SK-MEL-5 (cell line): ENCODE results near the gene FRG2. TPM values are rescaled to one million over a fixed set of nuclear protein-coding genes. Genes with fewer than 3 reads are reported as not detected.
A peak's percentile ranks its signal among the peaks of the same experiment; 100 is the strongest.
"Not testable (repeated sequence)": the region's sequence is repeated elsewhere in the genome, so short reads cannot be mapped to it uniquely, and the experiment has no call there.

ENCODE experiments used
- DNase-seq: peaks from one replicate; pipeline ENCODE4 v3.0.0-alpha.2; 2016; ENCODE audit warnings: low read depth, low spot score
- in situ Hi-C: cut with HindIII; loops from 2 replicates; pipeline ENCODE4 v1.10.0; 2016; ENCODE audit warnings: low sequenced_read_pairs, high pct_unique_total_duplicates, low pct_unique_long_range_greater_than_20kb
- polyA plus RNA-seq, 2 experiments: library from polyadenylated mRNA; depleted of rRNA; stranded (reverse); fragments of >200 nt; gene quantifications; 2 replicates each; pipeline ENCODE4 v1.2.3, GENCODE V29; 2015
- total RNA-seq: library from RNA; depleted of rRNA; stranded (reverse); fragments of >200 nt; shearing (Covaris generic); gene quantifications from 2 replicates; pipeline ENCODE4 v1.2.3, GENCODE V29; 2014; rRNA removed

The FRG2 gene
- total RNA-seq, result 0.05 TPM in 1 of 2 replicates, not detected in the other
- polyA plus RNA-seq (2015; cell fraction: cytosol; rRNA removed), result 0.13 TPM in 1 of 2 replicates, not detected in the other
- not detected in 2 replicates for polyA plus RNA-seq (2015; cell fraction: nucleus; rRNA removed)

DNA sequence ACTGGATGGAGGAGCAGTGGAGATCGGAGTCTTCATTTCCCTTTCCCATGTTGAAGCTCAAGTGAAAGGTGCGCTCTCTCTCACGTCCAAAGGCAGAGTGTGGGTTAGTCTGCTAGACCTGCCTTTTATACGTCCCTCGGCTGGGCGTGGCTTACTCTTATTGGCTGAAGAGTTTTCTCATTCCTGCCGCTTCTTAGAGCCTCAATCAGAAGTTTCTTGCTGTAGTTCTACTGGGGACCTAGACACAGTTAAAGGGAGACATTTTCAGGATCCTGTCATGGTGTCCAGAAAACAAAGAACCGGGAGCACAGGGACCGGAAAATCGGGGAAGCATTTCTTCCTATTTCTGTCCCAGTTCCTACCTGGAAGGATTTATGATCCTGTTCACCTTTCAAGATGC, at the start of gene FRG2:
Gene FRG2 (minus strand): TSS at position 101 of the 400 bp plus-strand sequence. CDS start 52 bp downstream, at position 49.
- in situ Hi-C loops, DNase-seq: not testable (repeated sequence)

DNA sequence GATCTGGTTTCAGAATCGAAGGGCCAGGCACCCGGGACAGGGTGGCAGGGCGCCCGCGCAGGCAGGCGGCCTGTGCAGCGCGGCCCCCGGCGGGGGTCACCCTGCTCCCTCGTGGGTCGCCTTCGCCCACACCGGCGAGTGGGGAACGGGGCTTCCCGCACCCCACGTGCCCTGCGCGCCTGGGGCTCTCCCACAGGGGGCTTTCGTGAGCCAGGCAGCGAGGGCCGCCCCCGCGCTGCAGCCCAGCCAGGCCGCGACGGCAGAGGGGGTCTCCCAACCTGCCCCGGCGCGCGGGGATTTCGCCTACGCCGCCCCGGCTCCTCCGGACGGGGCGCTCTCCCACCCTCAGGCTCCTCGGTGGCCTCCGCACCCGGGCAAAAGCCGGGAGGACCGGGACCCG, 41.3 kb upstream of the FRG2 start:
- in situ Hi-C loops, DNase-seq: not testable (repeated sequence)

DNA sequence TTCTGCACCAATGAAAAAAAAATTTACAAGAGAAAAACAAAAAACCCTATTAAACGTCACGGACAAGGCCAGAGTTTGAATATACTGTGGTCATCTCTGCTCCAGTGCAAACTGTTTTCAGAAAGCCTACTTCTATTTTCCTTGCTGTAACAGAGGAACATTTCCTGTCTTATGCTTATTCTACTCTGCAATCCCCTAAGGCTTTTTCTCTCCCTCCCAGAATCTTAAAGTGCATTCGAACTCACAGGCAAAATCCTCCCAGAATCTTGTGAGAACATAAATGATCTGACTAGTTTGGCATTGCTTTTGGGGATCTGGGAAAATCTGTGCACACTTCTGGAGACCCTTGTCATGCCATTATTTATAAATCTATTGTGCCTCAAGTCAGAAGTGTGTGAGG, 37.7 kb upstream of the FRG2 start:
- peak; percentile 0 for DNase-seq
- in situ Hi-C loops, result not testable (repeated sequence)

DNA sequence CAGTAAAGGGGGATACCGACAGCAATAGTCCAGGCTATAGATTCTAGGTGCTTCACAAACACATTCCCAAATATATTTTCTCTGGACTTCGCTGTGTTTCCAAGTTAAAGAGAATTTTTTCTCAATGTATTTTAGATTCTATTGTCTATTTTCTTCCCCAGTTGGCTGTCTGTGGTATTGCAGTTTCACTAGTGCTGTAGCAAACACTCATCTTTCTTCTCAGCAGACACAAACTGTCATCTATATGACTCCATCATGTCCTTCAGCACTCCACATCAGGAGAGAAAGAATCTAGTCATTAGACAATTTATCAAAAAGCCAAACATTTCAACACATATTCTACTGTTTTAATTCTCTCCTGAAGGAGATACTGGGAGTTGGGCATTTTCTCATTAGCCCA, 37.3 kb upstream of the FRG2 start, which contains the start of gene DBET:
Gene DBET (plus strand): TSS at position 161 of the 400 bp plus-strand sequence.
- DNase-seq, result peak; percentile 9
- in situ Hi-C loops, result not testable (repeated sequence)

DNA sequence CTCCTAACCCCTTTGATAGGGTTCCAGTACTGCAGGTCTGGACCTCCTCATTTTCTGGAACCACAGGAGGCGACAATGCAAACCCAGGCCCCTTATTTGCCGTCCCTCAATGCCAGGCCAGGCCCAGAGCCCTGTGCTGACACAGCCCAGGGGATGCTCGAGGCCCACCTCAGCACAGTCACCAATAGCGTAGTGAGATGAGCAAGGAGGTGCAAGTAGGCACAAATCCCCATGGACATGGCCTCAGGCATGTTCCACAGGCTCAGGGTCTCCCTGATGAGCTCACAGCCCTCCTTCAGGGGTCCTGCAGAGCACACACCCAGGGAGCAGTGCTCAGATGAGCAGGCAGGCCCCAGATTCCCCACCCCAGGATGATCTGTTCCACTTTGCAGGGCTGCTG, 31.9 kb upstream of the FRG2 start:
- in situ Hi-C loops, DNase-seq: not testable (repeated sequence)

DNA sequence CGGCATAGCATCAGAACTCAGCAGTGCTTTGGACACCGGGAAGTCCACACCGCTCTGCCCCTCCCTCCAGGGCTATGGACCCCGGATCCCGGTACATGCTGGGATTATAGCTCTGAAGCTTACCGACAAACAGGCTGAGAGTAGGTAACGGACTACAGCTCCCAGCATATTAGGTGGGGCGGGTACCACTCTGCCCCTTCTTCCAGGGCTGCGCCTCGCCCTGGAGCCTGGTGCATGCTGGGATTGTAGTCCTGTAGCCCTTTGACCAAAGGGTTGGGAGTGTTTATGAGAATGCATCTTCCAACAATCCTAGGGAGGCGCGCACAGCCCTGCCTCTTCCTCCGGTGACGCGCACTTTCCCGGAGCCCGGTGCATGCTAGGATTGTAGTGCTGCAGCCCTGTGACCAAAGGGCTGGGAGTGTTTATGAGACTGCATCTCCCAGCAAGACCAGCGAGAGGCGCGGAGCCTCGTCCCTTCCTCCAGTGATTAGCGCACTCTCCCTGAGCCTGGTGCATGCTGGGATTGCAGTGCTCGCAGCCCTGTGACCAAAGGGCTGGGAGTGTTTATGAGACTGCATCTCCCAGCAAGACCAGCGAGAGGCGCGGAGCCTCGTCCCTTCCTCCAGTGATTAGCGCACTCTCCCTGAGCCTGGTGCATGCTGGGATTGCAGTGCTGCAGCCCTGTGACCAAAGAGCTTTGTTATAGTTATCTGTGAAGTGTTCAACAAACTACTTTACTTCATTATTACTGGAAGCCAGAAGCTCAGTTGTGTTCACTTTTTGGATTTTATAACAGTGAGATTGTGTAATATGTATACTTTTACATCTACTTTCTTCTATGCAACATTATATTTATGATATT, 22.6 kb upstream of the FRG2 start:
- DNase-seq, in situ Hi-C loops: not testable (repeated sequence)

DNA sequence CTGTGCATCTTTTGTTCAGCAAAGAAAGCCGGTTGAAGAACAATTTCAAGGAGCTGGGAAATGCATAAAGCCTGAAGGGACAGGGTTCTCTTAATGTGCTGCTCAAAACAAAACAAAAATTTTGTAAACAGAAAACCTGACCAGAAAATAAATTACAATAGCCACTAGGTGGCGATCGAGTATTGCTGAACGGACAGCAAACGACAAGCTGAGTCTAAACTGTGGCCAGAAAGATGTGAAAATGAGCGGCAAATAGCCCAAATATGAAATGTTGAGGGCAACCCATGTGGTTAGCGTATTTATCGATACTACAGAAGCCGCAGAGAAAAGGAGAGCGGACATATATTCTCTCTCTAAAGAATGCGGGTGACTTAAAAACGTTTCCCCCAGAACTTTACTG, 20.6 kb upstream of the FRG2 start:
- in situ Hi-C loops, DNase-seq: not testable (repeated sequence)

DNA sequence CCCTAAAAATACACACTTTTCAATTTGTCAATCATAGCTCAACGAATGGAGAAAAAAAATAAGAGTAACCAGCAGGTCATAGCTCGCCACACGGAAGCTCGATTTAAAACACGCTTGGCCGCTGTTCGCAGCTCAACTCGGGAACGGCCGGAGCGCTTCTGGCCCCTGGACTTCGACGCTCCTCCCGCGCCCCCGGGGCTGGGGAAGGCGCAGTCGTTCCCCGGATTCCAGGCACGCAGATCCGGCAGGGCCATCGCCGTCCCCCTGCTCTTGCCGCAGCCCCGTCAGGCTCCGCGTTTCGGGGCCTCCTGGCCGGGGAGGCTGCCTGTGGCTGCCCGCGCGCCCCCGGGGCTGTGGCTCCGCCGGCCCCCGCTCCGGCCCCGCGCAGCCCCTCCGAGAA, 13.8 kb upstream of the FRG2 start:
- in situ Hi-C loops, result not testable (repeated sequence)

DNA sequence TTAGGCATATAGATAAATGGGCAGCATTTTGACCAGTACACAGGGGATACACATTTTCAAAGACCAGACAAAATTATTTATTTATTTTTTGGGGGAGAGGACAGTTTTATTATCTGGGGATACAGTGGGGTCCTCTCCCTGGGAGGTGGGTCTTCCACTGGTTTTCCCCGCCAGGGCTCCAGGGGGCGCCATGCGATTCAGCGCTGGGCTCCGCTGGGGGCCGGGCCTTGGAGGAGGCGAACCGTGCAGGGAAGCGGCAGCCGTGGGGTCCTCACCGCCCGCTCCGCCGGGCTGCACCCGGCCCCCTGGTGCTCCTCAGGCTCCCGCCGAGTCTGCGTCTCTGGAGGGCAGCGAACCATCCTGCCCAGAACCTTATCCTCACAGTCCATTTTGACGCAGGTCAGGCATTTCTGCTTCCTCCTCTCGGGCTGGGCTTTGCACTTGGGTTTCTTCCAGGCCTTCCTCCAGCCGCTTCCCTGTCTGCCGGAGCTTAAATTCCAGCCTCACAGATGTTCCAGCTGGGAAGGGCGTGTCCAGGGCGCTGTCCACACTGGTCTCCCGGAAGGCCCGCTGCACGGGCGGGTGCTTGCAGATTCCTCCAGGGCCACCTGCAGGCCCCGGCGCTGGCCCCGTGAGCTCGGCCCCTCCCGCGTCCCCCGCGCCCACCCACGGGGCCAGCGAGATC, 10.8 kb upstream of the FRG2 start:
- in situ Hi-C loops, DNase-seq: not testable (repeated sequence)

More for the DNA sequence above, 13.8 kb upstream of the FRG2 start:
- not testable (repeated sequence) for DNase-seq

DNA sequence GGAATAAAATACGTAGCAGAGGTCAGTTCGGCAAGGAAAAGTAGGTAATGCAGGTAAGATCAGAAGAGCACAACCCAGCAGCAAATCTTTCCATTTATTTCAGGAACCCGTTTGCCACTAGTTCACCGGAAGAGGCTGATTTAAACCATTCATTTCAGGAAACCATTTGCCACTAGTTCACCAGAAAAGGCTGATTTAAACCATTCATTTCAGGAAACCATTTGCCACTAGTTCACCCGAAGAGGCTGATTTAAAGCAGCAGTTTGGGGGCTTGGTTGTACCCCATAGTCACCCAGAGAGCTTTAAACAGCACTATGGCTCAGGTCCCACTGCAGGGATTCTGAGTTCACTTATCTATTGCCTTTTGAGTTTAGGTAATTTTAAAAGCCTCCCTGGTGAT, 4.2 kb upstream of the FRG2 start:
- in situ Hi-C loops, DNase-seq: not testable (repeated sequence)

DNA sequence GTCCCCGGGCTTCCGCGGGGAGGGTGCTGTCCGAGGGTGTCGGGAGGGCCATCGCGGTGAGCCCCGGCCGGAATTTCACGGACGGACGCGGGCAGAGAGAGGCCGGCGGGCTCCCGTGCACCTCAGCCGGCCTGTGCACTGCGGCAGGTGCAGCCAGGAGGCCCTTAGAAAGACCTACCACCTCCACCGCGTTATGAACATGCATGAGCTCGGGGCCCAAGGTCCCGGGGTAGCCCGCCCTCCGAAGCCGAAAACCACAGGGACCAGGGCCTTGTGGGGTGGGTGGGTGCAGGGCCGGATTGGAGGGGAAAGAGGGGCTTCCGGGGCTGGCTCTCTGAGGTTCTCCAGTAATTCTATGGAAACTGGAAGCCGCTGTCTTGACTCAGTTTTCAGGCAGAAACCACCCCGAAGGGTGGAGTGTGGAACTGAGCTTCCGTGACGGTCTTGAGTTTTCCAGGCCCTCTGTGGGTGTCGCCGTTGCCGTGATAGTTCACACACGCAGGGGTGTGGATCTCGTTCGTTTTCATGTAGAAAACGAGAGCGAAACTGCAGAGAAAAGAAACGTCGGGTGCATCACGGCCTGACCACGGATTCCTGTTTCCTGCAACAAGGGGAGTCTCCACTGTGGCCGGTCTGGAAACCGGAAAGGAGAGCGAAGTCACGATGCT, 4.3 kb downstream of the FRG2 start:
- in situ Hi-C loops, DNase-seq: not testable (repeated sequence)

DNA sequence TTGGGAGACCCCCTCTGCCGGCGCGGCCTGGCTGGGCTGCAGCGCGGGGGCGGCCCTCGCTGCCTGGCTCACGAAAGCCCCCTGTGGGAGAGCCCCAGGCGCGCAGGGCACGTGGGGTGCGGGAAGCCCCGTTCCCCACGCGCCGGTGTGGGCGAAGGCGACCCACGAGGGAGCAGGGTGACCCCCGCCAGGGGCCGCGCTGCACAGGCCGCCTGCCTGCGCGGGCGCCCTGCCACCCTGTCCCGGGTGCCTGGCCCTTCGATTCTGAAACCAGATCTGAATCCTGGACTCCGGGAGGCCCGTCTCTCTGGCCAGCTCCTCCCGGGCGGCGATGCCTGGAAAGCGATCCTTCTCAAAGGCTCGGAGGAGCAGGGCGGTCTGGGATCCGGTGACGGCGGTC, 5.1 kb downstream of the FRG2 start:
- DNase-seq, in situ Hi-C loops: not testable (repeated sequence)

DNA sequence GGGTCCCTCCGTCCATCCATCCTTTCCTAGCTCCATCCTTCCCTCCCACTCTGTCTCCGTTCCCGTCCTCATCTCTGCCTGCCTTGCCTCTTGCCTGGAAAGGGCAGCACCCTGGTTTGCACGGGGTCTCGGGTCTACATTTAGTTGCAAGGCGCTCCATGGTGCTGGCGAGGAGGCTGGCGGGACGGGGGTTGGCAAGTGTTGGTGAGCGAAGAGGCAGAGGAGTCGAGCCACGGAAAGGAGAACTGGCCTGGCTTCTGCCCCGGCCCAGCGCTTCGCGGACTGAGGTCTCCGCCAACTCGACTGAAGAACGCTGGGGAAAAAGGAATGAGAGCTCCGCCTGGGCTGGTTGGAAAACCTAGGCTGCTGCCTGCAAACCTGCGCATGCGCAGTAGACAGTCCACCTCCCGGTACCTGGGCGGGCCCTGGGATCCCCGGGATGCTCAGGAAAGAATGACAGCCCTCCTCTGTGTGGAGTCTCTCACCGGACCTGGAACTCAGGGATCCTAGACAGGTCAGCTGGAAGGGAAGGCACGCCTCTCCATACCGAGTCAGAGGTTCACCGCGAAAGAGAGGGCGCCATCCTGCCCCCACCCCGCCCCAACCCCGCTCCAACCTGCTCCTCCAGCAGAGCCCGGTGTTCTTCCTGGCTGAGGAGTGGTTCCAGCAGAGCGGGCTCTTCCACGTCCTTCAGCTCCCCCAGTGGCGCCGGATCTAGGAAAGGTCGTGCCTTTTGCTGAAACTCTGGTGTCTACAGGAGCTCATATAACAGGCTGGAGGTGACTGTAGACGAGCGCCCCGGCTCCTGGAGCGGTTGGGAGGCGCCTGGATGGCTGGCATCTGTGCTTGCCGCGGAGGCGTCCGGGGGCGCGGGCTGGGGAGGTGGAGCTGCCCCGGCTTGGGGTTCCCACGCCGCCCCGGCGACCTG, 6.0 kb downstream of the FRG2 start:
- no peak for DNase-seq
- in situ Hi-C loops, result no loop called here

DNA sequence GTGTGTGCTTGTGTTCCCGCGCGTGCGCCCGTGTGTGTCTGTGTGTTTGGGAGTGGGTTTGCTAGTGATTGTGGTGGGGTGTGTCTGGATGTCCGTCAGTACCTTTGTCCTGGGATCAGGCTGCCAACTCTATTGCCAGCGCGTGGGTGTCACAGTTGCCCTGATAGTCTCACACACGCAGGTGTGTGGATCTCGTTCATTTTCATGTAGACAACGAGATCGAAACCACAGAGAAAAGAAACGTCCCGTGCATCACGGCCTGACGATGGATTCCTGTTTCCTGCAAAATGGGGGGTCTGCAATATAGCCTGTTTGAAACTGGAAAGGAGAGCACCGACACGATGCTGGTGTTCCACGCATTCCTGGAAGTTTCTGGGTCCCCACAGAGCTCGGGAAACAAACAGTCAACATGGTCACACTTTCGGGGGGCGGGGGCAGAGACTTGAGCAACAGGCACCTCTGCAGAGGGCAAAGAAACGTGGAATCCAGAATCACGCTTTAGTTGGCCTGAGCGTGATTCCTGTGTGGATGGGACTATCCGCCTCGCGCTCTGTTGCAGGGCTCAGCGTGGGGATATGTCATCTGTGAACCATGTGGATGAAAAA, 7.1 kb downstream of the FRG2 start:
- DNase-seq, in situ Hi-C loops: not testable (repeated sequence)

DNA sequence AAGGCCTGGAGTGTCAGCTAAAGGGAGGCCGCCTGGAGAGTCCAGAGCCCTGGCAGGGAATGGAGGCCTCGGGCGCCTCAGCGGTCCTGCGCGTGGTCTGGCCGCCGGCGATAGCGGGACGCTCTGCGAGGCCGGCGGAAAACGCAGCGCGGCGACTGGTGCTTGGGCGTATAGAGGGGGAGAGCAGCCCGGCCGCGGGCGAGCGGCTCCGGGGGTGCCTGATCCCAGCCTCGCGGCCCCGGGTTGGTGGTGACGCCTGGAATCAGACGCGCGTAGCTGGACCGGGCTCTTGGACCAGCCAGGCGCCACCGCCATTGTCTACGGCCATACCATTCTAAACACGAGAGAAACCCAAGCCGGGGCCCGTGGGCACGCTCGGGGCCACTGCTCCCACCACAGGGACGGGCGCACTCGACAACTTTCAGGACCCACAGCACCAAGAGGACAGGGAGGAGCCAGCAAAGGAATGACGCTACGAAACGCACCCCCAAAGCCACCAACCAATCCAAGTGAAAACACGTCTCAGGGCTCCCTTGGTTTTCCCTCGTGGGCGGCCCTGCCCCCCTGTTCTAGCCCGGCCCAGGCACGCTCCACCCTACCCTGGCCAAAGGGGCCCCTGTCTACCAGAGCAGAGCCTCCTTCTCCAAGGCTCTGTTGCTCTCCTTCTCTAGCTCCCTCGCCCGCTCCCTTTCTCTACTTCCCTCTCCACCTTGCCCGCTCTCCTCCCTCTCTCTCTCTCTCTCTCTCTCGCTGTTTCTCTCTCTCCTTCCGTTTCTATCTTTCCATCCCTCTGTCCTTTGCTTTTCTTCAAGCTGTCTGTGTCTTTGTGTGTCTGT, 7.8 kb downstream of the FRG2 start:
- in situ Hi-C loops, result no loop called here
- DNase-seq, result no peak
